ENCODE measurements around the gene C9orf43.
"Not testable (repeated sequence)": the region's sequence is repeated elsewhere in the genome, so short reads cannot be mapped to it uniquely, and the experiment has no call there.

DNA sequence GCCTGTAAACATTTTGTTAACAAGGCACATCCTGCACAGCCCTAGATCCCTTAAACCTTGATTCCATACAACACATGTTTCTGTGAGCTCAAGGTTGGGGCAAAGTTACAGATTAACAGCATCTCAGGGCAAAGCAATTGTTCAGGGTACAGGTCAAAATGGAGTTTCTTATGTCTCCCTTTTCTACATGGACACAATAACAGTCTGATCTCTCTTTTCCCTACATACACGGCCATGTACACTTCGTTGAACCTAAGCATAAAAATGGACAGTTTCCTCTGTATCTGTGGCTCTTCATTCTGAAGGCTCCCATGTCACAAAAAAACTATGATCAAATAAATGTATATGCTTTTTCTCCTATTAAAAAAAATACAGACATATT, 30.7 kb upstream of the C9orf43 start:
- TF ChIP-seq, protein P1, sequence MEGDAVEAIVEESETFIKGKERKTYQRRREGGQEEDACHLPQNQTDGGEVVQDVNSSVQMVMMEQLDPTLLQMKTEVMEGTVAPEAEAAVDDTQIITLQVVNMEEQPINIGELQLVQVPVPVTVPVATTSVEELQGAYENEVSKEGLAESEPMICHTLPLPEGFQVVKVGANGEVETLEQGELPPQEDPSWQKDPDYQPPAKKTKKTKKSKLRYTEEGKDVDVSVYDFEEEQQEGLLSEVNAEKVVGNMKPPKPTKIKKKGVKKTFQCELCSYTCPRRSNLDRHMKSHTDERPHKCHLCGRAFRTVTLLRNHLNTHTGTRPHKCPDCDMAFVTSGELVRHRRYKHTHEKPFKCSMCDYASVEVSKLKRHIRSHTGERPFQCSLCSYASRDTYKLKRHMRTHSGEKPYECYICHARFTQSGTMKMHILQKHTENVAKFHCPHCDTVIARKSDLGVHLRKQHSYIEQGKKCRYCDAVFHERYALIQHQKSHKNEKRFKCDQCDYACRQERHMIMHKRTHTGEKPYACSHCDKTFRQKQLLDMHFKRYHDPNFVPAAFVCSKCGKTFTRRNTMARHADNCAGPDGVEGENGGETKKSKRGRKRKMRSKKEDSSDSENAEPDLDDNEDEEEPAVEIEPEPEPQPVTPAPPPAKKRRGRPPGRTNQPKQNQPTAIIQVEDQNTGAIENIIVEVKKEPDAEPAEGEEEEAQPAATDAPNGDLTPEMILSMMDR (IDR thresholded peaks at IDR 0.05; ENCODE audit: borderline replicate concordance, extremely low read depth, low read length, poor library complexity, severe bottlenecking): not testable (repeated sequence)
- not testable (repeated sequence) for TF ChIP-seq EZH2 (IDR thresholded peaks at IDR 0.05; ENCODE audit: borderline replicate concordance, low read depth, low read length, severe bottlenecking)

Measured in DND-41 (cell line).